KOPT-K1 (cell line): ENCODE measurements around the gene TRA2A.

Experiments used
- H3K27ac ChIP-seq: fragments of 200-600 bp; sonication (generic); 2 replicates; pipeline ENCODE4 v1.5.1; 2016; ENCODE audit warnings: antibody characterized with exemption, mild to moderate bottlenecking, low read depth, low read length; ENCODE audit not compliant: poor library complexity, severe bottlenecking
- H3K36me3 ChIP-seq: fragments of 200-600 bp; sonication (generic); 2 replicates; pipeline ENCODE4 v1.5.1; 2017; ENCODE audit warnings: antibody characterized with exemption, mild to moderate bottlenecking, low read length, moderate library complexity; ENCODE audit not compliant: insufficient read depth
- H3K9me3 ChIP-seq: fragments of 200-600 bp; sonication (generic); 2 replicates; pipeline ENCODE4 v1.5.1; 2017; ENCODE audit warnings: antibody characterized with exemption, low read length, mild to moderate bottlenecking; ENCODE audit not compliant: insufficient read depth, poor library complexity, severe bottlenecking

The TRA2A gene

GRCh38 chr7:23477962-23478866 lies 53.6 kb downstream of the TRA2A start:
- no peak overlapping the region for H3K27ac ChIP-seq
- H3K9me3 ChIP-seq: no peaks in the 10 kb centered on the region

GRCh38 chr7:23477157-23477499 lies 54.7 kb downstream of the TRA2A start:
- Histone ChIP-seq H3K9me3 (no peaks in the 10 kb centered on the region), H3K27ac (no peak overlapping the region), H3K36me3 (no peaks in the 10 kb centered on the region)

More at GRCh38 chr7:23477962-23478866, 53.6 kb downstream of the TRA2A start:
- H3K36me3 ChIP-seq: no peaks in the 10 kb centered on the region

- no peak overlapping the region for H3K27ac ChIP-seq
- H3K9me3 ChIP-seq: no peaks in the 10 kb centered on the region
Measured at GRCh38 chr7:23476286-23477156, 55.3 kb downstream of the TRA2A start.

GRCh38 chr7:23475576-23475839 lies 56.3 kb downstream of the TRA2A start:
- H3K27ac ChIP-seq: no peak overlapping the region
- no peaks in the 10 kb centered on the region for H3K9me3 ChIP-seq
- H3K36me3 ChIP-seq: no peaks in the 10 kb centered on the region

More at GRCh38 chr7:23476286-23477156, 55.3 kb downstream of the TRA2A start:
- no peaks in the 10 kb centered on the region for H3K36me3 ChIP-seq

- Histone ChIP-seq H3K36me3 (no peaks in the 10 kb centered on the region), H3K27ac (peak overlapping the region; percentile 30), H3K9me3 (no peaks in the 10 kb centered on the region)
Measured at GRCh38 chr7:23474829-23475575, 56.8 kb downstream of the TRA2A start.

- Histone ChIP-seq H3K9me3 (no peaks in the 10 kb centered on the region), H3K36me3 (no peaks in the 10 kb centered on the region), H3K27ac (peak overlapping the region; percentile 37)
Measured at GRCh38 chr7:23474094-23474828, 57.5 kb downstream of the TRA2A start.

GRCh38 chr7:23473844-23474093 lies 58.0 kb downstream of the TRA2A start:
- Histone ChIP-seq H3K9me3 (no peaks in the 10 kb centered on the region), H3K36me3 (no peaks in the 10 kb centered on the region), H3K27ac (peak overlapping the region; percentile 37)

- Histone ChIP-seq H3K36me3 (no peaks in the 10 kb centered on the region), H3K27ac (peak overlapping the region; percentile 37)
Measured at GRCh38 chr7:23472956-23473843, 58.6 kb downstream of the TRA2A start.

GRCh38 chr7:23472556-23472955 lies 59.2 kb downstream of the TRA2A start:
- Histone ChIP-seq H3K36me3 (no peaks in the 10 kb centered on the region), H3K9me3 (no peaks in the 10 kb centered on the region), H3K27ac (no peak overlapping the region)

More at GRCh38 chr7:23472956-23473843, 58.6 kb downstream of the TRA2A start:
- no peaks in the 10 kb centered on the region for H3K9me3 ChIP-seq

- no peak overlapping the region for H3K27ac ChIP-seq
- H3K36me3 ChIP-seq: no peaks in the 10 kb centered on the region
- H3K9me3 ChIP-seq: no peaks in the 10 kb centered on the region
Measured at GRCh38 chr7:23472046-23472445, 59.7 kb downstream of the TRA2A start.

GRCh38 chr7:23471106-23471859 lies 60.5 kb downstream of the TRA2A start:
- Histone ChIP-seq H3K27ac (peak overlapping the region; percentile 34), H3K36me3 (no peaks in the 10 kb centered on the region), H3K9me3 (no peaks in the 10 kb centered on the region)

- Histone ChIP-seq H3K27ac (peak within 1 kb of the TSS; percentile 34), H3K36me3 (no peaks in the 10 kb centered on the region)
Measured at GRCh38 chr7:23470330-23471105, 61.3 kb downstream of the TRA2A start, which contains the start of gene IGF2BP3. Gene IGF2BP3 (minus strand): TSS chr7:23470491. CDS start chr7:23470110, 381 bp downstream.

GRCh38 chr7:23469961-23470250 lies 61.9 kb downstream of the TRA2A start:
- Histone ChIP-seq H3K36me3 (no peaks in the 10 kb centered on the region), H3K9me3 (no peaks in the 10 kb centered on the region), H3K27ac (peak overlapping the region; percentile 18)

More at GRCh38 chr7:23470330-23471105, 61.3 kb downstream of the TRA2A start, which contains the start of gene IGF2BP3:
- no peaks in the 10 kb centered on the region for H3K9me3 ChIP-seq
